ENCODE measurements around the gene SMIM44.
"Not testable (repeated sequence)": the region's sequence is repeated elsewhere in the genome, so short reads cannot be mapped to it uniquely, and the experiment has no call there.

SMIM44 gene

DNA sequence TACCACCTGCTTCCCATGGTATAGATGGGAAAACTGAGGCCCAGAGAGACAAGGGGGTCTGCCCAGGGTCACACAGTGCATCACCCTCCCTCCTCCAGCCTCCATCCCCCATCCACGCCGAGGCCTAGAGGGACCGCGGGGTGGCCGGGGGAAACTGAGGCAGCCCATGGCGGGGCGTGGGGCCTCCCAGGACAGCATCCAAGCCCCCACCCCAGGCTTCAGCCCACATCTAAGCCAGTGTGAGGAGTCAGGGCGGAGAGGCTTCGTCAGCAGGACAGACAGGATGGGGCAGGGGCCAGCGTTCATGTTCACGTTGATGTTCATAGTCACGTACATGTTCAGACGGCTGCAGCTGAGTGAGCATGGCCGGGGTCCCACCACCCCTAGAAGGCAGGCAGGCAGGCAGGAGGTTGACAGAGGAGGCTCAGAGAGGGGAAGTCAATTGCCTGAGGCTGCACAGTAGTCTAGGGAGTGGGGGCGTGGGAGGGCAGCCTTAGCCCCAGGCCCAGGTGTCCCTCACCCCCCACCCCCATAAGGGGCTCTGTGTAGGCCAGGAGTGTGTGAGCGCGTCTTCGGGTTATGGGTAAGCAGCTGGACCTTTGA lies 26.2 kb downstream of the SMIM44 start:
- no peak for DNase-seq

DNA sequence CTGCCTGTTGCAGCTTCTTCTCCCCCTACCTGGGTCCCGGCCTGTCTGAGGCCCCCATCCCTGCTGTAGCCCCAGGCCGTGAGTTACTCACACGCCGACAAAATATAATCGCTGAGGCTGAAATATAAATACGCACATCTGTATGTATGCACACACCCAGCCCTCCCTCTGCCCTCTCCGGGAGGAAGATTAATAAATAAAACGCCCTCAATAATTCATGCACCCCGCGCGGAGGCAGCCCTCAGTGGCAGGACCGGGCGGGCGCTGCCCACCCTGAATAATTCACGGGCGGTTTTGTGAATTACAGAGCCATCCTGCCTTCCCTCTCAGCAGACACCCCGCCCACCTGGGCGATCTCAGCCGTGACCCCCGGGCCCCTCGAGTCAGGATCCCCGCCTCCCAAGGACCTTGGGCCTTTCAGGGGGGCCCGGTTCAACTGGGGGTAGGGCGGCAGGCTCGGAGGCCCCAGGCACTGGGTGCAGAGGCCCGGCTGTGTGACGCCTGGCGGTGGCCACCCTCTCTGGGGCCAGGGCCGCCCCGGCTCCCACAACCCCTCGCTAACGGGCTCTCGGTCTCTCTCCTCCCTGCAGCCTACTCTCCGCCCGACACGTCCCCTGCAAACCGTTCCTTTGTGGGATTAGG lies 27.2 kb downstream of the SMIM44 start:
- DNase-seq: no peak

GRCh38 chr19:3455393-3455955 lies 27.8 kb downstream of the SMIM44 start:
- no peak for DNase-seq

DNA sequence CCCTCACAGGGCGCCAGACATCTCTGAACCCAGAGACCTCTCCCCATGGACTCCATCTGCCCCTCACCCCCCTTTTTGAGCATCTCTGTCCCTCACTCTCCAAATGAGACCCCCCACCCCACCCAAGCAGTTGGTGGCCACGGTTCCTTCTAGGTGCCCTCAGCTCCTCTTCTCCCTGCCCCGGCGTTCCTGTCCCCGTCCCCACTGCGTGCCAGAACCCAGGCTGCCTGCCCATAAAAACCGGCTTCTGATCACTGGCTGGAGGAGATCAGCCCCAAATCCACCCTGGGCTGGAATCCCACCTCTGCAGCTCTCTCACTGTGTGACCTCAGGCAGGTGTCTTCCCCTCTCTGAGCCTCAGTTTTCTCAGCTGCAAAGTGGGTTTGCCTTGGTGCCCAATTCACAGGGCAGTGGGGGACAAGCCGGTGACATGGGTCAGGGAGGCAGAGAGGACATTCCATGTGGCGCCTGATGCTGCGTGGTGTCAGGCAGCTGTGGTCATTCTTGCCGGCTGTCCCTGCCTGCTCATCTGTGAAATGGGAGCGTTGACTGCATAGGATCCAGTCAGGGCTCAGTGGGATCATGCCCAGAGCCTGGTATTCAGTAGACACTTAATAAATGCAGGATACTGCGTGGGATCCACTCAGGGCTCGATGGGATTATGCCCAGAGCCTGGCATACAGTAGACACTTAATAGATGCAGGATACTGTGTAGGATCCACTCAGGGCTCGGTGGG lies 28.4 kb downstream of the SMIM44 start:
- no peak for DNase-seq

DNA sequence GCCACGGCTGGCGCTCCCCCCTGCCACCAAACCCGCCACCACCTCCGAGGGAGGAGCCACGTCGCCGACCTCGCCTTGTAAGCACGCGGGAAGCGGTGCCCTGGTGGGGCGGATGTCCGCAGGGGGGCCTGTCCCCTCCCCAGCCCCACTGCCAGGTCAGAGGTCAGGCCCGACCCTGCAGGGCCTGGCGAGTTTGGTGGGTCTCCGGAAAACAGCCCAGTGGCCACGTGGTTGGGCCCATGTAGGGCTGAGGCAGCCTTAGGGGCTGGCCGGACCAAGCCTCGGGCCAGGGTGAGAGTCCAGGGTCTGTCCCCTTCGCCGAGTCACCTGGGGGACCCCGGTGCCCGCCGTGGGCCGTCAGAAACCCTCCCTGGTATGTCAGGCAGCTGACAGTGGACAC lies 29.4 kb downstream of the SMIM44 start:
- DNase-seq: no peak

GRCh38 chr19:3452942-3453214 lies 30.4 kb downstream of the SMIM44 start:
- not testable (repeated sequence) for DNase-seq

DNA sequence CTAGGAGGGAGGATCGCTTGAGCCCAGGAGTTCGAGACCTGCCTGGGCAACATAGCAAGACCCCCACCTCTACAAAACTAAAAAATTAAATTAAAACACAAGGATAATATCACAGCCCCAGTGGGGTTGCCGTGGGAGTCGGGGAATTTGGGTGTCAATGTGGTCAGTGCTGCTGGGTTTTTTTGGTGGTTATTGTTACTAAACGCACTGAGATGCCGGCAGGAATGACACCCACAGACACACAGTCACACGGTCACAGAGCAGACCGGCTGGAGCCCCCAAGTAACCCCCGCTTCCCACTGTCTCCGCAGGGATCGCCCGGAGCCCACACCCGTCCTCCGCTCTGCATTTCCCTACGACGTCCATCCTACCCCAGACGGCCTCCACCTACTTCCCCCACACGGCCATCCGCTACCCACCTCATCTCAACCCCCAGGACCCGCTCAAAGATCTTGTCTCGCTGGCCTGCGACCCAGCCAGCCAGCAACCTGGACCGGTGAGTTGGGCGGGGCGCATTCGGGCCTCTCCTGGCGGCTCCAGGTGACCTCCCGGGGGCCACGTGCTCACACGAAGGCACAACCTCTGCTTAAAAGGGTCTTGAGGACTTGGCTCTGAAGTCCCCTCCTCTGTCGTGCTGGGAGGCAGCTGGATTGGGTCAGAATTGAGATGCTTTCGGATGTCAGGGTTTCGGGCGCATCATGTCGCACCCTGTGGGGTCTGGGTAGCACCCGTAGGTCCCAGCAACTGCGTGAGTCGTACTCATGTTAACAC lies 30.9 kb downstream of the SMIM44 start:
- no peak for DNase-seq

DNA sequence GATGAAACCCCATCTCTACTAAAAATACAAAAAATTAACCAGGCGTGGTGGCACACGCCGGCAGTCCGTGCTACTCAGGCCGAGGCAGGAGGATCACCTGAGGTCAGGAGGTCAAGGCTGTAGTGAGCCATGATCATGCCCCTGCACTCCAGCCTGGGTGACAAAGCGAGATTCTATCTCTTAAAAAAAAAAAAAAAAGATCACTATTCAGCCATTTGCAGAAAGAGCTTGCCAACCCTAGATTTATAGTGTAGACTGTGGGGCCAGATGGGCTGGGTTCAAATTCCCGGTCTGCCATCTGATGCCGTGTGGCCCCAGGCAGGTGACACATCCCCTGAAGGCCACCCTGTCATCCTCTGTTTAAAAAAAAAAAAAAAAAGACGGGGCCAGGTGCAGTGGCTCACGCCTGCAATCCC lies 31.8 kb downstream of the SMIM44 start:
- no peak for DNase-seq

GRCh38 chr19:3450796-3451411 lies 32.3 kb downstream of the SMIM44 start:
- peak; percentile 82 for DNase-seq

- no peak for DNase-seq
Observed at GRCh38 chr19:3448616-3449334, 34.5 kb downstream of the SMIM44 start.

- DNase-seq: not testable (repeated sequence)
Observed at GRCh38 chr19:3446657-3447056, 36.6 kb downstream of the SMIM44 start.

DNA sequence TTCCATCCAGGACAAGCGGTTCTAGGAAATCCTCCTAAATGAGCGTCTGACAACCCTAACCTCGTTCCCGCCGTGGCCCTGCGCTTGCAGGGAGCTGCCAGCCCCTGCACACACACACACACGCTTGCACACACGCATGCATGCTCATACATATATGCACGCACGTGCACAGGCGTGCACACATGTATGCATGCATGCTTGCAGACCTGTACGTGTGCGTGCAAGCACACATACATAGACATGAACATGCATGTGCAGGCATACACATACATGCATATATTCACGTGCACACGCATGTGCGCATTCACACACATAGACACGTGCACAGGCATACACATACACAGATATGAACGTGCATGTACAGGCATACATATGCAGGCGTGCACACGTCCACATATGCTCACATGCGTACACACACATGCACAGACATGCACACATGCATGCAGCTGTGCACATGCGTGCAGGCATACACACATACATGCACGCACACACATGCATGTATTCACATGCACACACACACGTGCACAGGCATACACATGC lies 38.5 kb downstream of the SMIM44 start:
- DNase-seq: no peak

- peak; percentile 85 for DNase-seq
Observed at GRCh38 chr19:3443840-3444694, 39.2 kb downstream of the SMIM44 start.

- no peak for DNase-seq
Observed at GRCh38 chr19:3442487-3443071, 40.7 kb downstream of the SMIM44 start.

DNA sequence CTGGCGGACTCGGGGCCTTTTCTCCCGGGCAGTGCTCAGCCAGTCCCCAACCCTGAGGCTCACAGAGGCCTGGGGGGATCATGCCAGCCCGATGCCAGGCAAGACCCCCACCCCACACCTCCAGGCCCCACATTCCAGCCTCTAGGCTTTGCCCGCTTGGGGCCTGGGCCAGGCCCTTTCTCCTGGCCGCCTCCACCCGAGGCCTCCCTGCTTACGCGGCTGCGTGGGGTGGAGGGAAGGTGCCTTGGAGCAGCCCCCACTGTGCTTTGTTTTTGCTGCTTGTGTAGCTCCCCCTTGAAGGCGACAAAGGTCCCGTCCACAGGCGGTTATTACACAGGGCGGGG lies 41.3 kb downstream of the SMIM44 start:
- no peak for DNase-seq

GRCh38 chr19:3441089-3441985 lies 41.9 kb downstream of the SMIM44 start:
- no peak for DNase-seq

DNA sequence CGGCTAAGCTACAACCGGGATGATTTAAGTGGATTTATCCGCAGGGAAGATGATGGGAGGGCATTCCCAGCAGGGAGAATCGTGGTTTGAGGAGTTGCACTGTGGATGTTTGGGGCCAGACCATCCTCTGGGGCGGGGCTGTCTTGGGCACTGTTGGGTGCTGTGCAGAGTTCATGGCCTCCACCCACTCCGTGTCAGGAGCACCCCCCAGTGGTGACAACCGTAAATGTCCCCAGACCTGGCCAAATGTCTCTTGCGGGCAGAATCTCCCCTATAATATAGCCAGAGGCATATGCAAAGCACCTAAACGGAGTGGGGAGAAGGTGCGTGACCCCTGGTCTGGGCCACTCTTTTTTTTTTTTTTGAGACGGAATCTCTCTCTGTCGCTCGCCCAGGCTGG lies 43.2 kb downstream of the SMIM44 start:
- no peak for DNase-seq

DNA sequence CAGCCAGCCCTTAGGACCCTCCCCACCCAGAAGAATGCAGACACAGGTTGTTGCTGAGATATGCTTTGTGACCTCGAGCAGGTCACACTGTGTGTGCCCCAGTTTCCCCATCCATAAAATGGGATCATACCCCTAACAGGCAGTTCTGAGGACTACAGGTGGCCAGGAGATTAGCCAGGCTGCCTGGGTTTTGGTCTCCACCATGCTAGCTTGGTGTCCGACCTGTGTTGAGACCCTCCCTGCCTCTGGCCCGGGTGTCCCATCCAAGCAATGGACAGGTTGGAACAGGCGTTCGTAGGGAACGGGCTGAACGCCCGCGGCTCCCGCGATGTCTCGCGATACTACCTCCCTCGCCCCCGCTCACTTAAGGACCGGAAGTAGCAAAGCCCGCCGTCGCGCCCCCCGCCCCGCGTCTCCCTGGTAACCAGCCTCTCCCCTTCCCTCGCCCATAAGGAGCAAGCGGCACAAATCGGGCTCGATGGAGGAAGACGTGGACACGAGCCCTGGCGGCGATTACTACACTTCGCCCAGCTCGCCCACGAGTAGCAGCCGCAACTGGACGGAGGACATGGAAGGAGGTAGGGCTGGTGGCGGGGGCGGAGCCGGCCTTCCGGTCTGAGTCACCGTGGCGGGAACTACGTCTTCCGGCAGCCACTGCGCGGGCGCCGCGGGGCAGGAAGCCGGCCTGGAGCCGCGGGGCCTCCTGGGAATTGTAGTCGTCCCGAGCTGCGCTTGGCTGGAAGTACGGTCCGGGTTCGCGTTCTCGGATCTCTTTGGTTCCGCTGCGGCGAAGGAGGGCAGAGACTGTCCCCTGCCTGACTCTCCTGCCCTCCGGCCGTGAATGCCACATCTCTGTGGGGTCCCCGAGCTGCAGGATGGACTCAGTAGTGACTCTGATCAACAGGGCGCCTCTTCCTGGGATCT lies 48.3 kb downstream of the SMIM44 start:
- DNase-seq: peak; percentile 97
